IPS DF 6.9 (cell line): ENCODE data around the gene MAPK12.

ENCODE experiments used
- DNase-seq: peaks from one replicate; pipeline ENCODE4 v3.0.0-alpha.2; 2013; ENCODE audit warnings: low read depth, low spot score
- H3K27ac ChIP-seq: one replicate; pipeline ENCODE4 v1.5.1; 2013; ENCODE audit warnings: low read length, control low read depth
- H3K27me3 ChIP-seq: 2 replicates; pipeline ENCODE4 v1.6.1; 2013; ENCODE audit warnings: mild to moderate bottlenecking, low read length; ENCODE audit not compliant: control insufficient read depth, insufficient read depth
- H3K36me3 ChIP-seq: 2 replicates; pipeline ENCODE4 v1.6.1; 2013; ENCODE audit warnings: low read length; ENCODE audit not compliant: control insufficient read depth, insufficient read depth
- H3K4me1 ChIP-seq: 2 replicates; pipeline ENCODE4 v1.6.1; 2013; ENCODE audit warnings: low read length; ENCODE audit not compliant: control insufficient read depth, insufficient read depth
- H3K4me3 ChIP-seq: 2 replicates; pipeline ENCODE4 v1.5.1; 2013; ENCODE audit warnings: mild to moderate bottlenecking, low read length
- H3K9me3 ChIP-seq: 2 replicates; pipeline ENCODE4 v1.6.1; 2013; ENCODE audit warnings: low read length, inconsistent platforms; ENCODE audit not compliant: control insufficient read depth, insufficient read depth
- WGBS: extraction: QIAGEN DNeasy Blood & Tissue Kit; methylation state at CpG from one replicate; pipeline ENCODE4 v1.1.7; 2013; ENCODE audit warnings: mixed read lengths, missing lambda C conversion rate; ENCODE audit not compliant: insufficient read length, insufficient coverage; 5-methylcytosine and 5-hydroxymethylcytosine counted together

The MAPK12 gene

GRCh38 chr22:50242406-50242949 lies 19.0 kb downstream of the MAPK12 start:
- no peaks in the 10 kb centered on the region for H3K9me3 ChIP-seq
- no peaks in the 10 kb centered on the region for H3K27me3 ChIP-seq
- DNase-seq, result no peak
- H3K4me1 ChIP-seq, result peaks cover under 1% of the 10 kb centered on the region; the same call in 1 of the 2 replicates
- H3K27ac ChIP-seq, result no peak overlapping the region
- H3K36me3 ChIP-seq, result peaks cover 3% of the 10 kb centered on the region; the same call in 1 of the 2 replicates
- WGBS, result no CpG with 5 or more reads among the region's 14 CpGs
- H3K4me3 ChIP-seq, result no peak overlapping the region

- no CpG with 5 or more reads among the region's 9 CpGs for WGBS
These were observed 22.7 kb downstream of the MAPK12 start for GRCh38 chr22:50238755-50239154.

GRCh38 chr22:50236731-50237409 lies 24.6 kb downstream of the MAPK12 start:
- no peak overlapping the region for H3K27ac ChIP-seq
- DNase-seq, result no peak
- 0 out of 2 replicates have a peak, but pooled peaks cover 2% of the 10 kb centered on the region for H3K4me1 ChIP-seq
- WGBS, result no CpG with 5 or more reads among the region's 11 CpGs
- H3K36me3 ChIP-seq, result 0 out of 2 replicates have a peak, but pooled peaks cover 2% of the 10 kb centered on the region
- no peak overlapping the region for H3K4me3 ChIP-seq
- H3K9me3 ChIP-seq, result no peaks in the 10 kb centered on the region
- H3K27me3 ChIP-seq, result no peaks in the 10 kb centered on the region

More at GRCh38 chr22:50238755-50239154, 22.7 kb downstream of the MAPK12 start:
- Histone ChIP-seq H3K27ac (no peak overlapping the region), H3K4me3 (no peak overlapping the region), H3K27me3 (no peaks in the 10 kb centered on the region), H3K4me1 (peaks cover 2% of the 10 kb centered on the region; the same call in 1 of the 2 replicates), H3K36me3 (no peaks in the 10 kb centered on the region), H3K9me3 (no peaks in the 10 kb centered on the region)
- DNase-seq, result no peak

GRCh38 chr22:50233223-50233622 lies 28.3 kb downstream of the MAPK12 start:
- H3K4me3 ChIP-seq, result no peak overlapping the region
- H3K27ac ChIP-seq, result no peak overlapping the region
- H3K4me1 ChIP-seq, result 0 out of 2 replicates have a peak, but pooled peaks cover 2% of the 10 kb centered on the region
- no CpG with 5 or more reads among the region's 18 CpGs for WGBS
- H3K9me3 ChIP-seq, result no peaks in the 10 kb centered on the region
- 0 out of 2 replicates have a peak, but pooled peaks cover 2% of the 10 kb centered on the region for H3K36me3 ChIP-seq
- no peaks in the 10 kb centered on the region for H3K27me3 ChIP-seq
- no peak for DNase-seq

- Histone ChIP-seq H3K9me3 (no peaks in the 10 kb centered on the region), H3K4me1 (0 out of 2 replicates have a peak, but pooled peaks cover 2% of the 10 kb centered on the region), H3K27ac (no peak overlapping the region), H3K4me3 (no peak overlapping the region), H3K36me3 (0 out of 2 replicates have a peak, but pooled peaks cover 2% of the 10 kb centered on the region), H3K27me3 (no peaks in the 10 kb centered on the region)
- DNase-seq, result no peak
- WGBS, result no CpG with 5 or more reads among the region's 20 CpGs
These were observed 28.9 kb downstream of the MAPK12 start for GRCh38 chr22:50232481-50233151.

- H3K27me3 ChIP-seq, result no peaks in the 10 kb centered on the region
- H3K36me3 ChIP-seq, result peaks cover 9% of the 10 kb centered on the region
- H3K4me3 ChIP-seq, result no peak overlapping the region; the same call in 1 of the 2 replicates
- no peaks in the 10 kb centered on the region for H3K9me3 ChIP-seq
- no peaks in the 10 kb centered on the region for H3K4me1 ChIP-seq
- WGBS, result no CpG with 5 or more reads among the region's 16 CpGs
- no peak for DNase-seq
- H3K27ac ChIP-seq, result no peak overlapping the region
These were observed 32.1 kb downstream of the MAPK12 start for GRCh38 chr22:50229370-50229769.

GRCh38 chr22:50228366-50228765 lies 33.1 kb downstream of the MAPK12 start:
- Histone ChIP-seq H3K27ac (no peak overlapping the region), H3K4me1 (no peaks in the 10 kb centered on the region), H3K27me3 (no peaks in the 10 kb centered on the region), H3K36me3 (peaks cover 9% of the 10 kb centered on the region), H3K9me3 (no peaks in the 10 kb centered on the region), H3K4me3 (no peak overlapping the region)
- WGBS, result no CpG with 5 or more reads among the region's 9 CpGs
- no peak for DNase-seq

GRCh38 chr22:50227579-50228215 lies 33.8 kb downstream of the MAPK12 start:
- no CpG with 5 or more reads among the region's 25 CpGs for WGBS
- Histone ChIP-seq H3K4me3 (no peak overlapping the region), H3K36me3 (peaks cover 7% of the 10 kb centered on the region), H3K27me3 (no peaks in the 10 kb centered on the region), H3K4me1 (no peaks in the 10 kb centered on the region), H3K9me3 (no peaks in the 10 kb centered on the region), H3K27ac (no peak overlapping the region)
- DNase-seq, result no peak

GRCh38 chr22:50226875-50227165 lies 34.7 kb downstream of the MAPK12 start:
- Histone ChIP-seq H3K4me1 (no peaks in the 10 kb centered on the region), H3K27me3 (no peaks in the 10 kb centered on the region), H3K36me3 (peaks cover 10% of the 10 kb centered on the region), H3K4me3 (no peak overlapping the region), H3K9me3 (no peaks in the 10 kb centered on the region), H3K27ac (no peak overlapping the region)
- WGBS, result no CpG with 5 or more reads among the region's 18 CpGs
- no peak for DNase-seq

- H3K27ac ChIP-seq, result no peak overlapping the region
- H3K4me3 ChIP-seq, result no peak overlapping the region
- no CpG with 5 or more reads among the region's 31 CpGs for WGBS
- no peak for DNase-seq
- no peaks in the 10 kb centered on the region for H3K9me3 ChIP-seq
- H3K27me3 ChIP-seq, result no peaks in the 10 kb centered on the region
- H3K36me3 ChIP-seq, result peaks cover 13% of the 10 kb centered on the region
- H3K4me1 ChIP-seq, result no peaks in the 10 kb centered on the region
These were observed 35.2 kb downstream of the MAPK12 start for GRCh38 chr22:50226063-50226874.
